ENCODE measurements around the gene NCAPH2.

DNA sequence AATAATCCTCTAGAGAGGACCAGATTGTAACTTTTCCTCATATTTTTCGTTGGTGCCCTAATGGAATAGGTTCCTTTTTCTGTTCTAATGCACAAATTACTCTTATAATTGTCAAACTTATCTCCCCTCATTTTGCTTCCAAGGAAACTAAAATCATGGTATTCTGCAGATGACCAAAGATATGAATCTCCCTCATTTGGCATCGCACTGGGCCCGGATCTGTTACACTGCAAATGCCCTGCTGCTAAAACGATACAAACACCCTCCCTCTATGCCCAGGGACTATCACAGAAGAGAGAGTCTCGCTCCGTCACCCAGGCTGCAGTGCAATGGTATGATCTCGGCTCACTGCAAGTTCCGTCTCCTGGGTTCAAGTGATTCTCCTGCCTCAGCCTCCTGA is 45.3 kb downstream of the NCAPH2 start:
- TF ChIP-seq, protein P1, sequence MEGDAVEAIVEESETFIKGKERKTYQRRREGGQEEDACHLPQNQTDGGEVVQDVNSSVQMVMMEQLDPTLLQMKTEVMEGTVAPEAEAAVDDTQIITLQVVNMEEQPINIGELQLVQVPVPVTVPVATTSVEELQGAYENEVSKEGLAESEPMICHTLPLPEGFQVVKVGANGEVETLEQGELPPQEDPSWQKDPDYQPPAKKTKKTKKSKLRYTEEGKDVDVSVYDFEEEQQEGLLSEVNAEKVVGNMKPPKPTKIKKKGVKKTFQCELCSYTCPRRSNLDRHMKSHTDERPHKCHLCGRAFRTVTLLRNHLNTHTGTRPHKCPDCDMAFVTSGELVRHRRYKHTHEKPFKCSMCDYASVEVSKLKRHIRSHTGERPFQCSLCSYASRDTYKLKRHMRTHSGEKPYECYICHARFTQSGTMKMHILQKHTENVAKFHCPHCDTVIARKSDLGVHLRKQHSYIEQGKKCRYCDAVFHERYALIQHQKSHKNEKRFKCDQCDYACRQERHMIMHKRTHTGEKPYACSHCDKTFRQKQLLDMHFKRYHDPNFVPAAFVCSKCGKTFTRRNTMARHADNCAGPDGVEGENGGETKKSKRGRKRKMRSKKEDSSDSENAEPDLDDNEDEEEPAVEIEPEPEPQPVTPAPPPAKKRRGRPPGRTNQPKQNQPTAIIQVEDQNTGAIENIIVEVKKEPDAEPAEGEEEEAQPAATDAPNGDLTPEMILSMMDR (IDR thresholded peaks at IDR 0.05) = no peak
- TF ChIP-seq ZFX (IDR thresholded peaks at IDR 0.05; ENCODE audit: borderline replicate concordance) = no peak
